Fibroblast of skin of left biceps (primary cell): ENCODE measurements around the gene PDE1C.
A peak's percentile ranks its signal among the peaks of the same experiment; 100 is the strongest.
"Not testable (repeated sequence)": the region's sequence is repeated elsewhere in the genome, so short reads cannot be mapped to it uniquely, and the experiment has no call there.

ENCODE experiments used
- DNase-seq, 2 experiments: peaks; one replicate each; pipeline ENCODE4 v3.0.0-alpha.2; 2013; ENCODE audit warnings: low read depth in 2 of 2

PDE1C gene

DNA sequence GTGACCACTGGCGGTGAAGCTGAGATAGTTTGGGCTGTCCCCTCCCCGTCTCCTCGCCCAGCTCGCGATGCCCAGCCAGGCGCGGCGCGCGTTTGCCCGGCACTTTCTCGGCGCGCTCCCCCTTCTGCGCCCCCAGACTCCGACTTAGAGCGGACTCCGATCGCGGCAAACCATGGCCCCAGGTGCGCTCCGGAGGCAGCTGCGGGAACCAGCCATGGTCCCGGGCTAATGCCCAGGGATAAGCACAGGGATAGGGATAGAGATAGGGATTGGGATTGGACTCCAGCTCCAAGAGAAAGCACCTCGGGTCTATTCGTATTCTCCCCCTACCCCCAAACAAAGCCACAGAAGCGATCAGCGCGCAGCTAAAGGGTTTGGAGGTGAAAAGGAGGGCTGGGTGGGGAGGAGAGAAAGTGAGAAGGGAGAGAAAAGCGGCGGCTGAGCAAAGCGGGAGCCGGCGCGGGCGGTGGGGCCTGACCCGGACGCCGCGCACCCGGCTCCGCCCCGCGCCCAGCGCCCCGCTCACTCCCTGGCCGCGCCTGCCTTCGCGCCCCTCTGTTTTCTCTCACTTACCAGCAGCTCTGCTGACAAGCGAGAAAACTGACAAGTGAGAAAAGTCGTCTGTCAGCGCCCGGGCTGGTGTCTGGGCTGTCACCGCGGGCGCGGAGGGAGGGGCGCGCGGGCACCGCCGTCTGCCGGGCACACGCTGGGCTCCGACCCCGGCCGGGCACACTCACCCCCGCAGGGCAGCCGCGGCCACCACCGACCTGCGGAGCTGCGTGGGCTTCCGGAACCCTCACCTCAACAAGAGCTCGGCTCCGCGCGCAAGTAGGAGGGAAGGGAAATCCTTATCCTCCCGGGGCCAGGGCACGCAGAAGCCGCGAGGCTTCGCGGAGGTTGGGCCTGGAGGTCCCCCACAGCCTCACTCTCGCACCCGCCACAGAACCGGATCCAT lies at the start of gene PDE1C:
PDE1C (minus strand) TSS at position 2 of the 955 bp plus-strand sequence.
- no peak for DNase-seq

DNA sequence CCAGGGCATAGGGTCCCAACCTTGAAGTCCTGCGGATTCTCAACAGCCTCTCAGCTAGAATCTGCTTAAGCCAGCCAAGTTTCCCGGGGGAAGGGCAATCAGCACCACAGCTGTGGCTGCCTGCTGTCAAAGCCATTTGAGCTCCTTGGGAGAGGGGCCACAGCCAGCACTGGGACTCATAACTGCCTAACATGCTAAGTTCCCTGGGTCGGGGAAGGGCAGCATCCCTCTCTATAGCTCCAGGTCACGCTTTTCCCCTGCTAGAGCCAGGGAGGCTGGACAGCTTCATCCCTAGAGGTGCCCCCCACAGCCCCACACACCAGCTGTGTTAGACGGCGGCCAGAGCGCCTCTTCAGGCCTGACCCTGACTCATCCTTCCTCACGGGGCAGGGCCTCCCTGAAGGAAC lies 49.6 kb upstream of the PDE1C start:
- no peak for DNase-seq

- DNase-seq: no peak
Measured at GRCh38 chr7:32117837-32118236, 47.6 kb upstream of the PDE1C start.

DNA sequence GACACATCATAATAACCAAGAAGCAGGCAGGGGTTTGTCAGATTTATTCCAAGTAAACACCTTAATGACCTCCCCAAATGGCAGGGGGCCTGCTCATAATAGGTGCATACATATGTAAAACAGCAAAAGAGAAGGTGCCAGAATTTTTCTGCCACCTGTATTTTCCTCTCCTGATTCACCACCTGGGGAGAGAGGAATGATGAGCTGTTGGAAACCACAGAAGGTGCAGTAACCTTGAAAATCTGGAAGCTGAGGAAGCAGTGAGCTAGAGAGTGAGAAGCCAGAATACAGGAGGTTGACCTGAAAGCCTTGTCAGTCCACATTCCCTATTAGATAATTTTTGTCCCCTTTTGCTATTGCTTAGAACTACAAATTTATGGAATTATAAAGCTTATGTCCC lies 46.2 kb upstream of the PDE1C start:
- DNase-seq: no peak

- peak in 1 of 2 experiments; percentile 31 for DNase-seq
Measured at GRCh38 chr7:32115831-32116230, 45.6 kb upstream of the PDE1C start.

DNA sequence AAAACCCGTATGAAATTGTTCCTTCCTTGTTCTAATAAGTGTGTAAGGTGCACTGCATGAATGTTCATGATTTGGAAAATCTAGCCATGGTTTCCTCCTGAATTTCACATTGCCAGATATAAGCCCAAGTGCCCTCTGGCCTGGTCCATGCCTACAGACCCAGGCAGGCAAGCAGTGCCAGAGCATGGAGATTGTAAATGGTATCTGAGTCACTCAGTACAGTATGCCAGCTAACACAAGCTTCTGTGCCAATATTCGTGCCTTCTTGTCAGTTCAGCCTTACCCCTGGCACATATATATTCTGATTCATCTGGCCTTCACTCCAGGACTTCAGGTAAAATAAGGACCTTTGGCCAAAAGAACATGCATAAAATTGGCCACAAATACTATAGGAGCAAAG lies 38.4 kb upstream of the PDE1C start:
- DNase-seq: no peak

- no peak for DNase-seq
Measured at GRCh38 chr7:32104766-32105165, 34.6 kb upstream of the PDE1C start.

- no peak for DNase-seq
Measured at GRCh38 chr7:32103361-32103760, 33.2 kb upstream of the PDE1C start.

- DNase-seq: no peak
Measured at GRCh38 chr7:32102432-32102873, 32.2 kb upstream of the PDE1C start.

- DNase-seq: no peak
Measured at GRCh38 chr7:32100407-32100907, 30.2 kb upstream of the PDE1C start.

DNA sequence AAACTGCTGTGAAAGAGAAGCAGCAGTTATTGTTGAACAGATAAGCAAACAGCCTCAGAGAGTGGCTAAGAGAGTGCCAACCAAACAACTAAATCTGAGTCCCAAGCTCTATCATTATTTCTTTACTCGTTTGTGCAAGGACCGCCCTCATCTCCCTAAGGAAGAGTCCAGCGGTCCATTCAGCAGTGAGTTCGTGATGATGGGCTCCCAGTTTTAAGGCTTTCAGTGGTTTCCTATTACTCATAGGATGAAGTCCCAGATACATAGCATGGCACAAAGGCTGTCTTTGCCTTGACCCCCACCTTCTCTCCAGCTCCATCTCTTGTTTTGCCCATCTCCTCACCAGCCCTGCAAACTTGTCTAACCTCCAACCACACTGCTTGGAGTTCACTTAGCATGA lies 24.3 kb upstream of the PDE1C start:
- DNase-seq: no peak

GRCh38 chr7:32093415-32094408 lies 23.5 kb upstream of the PDE1C start:
- peak; percentile 45 to 60 for DNase-seq

DNA sequence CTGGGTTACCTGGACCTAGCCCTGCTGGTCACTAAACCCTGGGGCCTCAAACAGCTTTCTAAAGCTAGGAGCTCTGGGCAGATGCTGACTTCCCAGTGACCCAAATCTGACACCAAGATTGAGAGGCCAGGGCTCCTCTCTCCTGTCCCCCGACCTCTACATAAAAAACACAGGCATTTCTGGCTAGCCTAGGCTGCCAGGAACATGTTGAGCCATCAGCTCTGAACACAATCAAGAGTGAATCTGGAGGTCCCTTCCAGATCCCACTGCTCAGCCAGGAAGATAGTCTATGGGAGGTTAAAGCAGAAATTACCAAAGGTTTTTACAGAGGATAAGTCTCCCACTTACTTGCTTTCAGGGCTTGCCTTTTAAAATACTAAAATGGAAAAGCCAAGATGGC lies 22.1 kb upstream of the PDE1C start:
- no peak for DNase-seq

- DNase-seq: no peak
Measured at GRCh38 chr7:32091608-32092210, 21.5 kb upstream of the PDE1C start.

DNA sequence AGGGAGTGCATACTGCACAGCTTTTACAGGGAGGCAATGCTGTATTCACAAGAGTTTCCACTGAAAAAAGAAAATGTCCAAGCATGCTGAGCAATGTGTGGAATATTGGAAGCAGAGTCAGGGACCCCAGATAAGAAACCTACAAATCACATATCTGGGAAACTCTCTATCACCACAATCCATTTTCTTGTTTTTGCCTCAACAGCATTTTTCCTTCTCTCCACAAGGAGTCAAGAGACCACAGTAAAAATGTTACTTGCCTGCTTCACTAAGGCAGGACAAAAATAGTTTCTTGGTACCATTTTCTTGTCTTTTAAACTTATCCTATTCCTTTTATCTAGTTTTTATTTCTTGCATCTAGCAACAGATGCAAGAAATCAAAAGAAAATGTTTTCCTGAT lies 19.5 kb upstream of the PDE1C start:
- DNase-seq: no peak

DNA sequence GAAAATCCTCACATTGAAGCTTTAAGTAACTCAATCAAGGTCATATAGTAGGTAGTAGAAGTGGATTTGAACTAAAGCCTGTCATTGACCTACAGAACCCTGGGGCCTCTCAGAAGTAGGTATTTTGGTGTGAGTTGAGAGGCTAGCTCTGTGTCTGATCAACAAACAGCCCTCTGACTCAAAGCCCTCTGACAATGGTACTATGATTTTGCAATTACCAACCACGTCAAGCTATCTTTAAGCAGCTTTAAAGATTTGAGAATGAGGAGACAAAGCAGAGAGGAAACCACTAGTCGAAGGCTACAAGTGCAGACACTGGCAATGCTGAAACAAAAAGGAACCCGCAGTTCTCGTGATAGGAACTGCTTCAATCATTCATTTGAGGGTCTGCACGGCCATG lies 19.0 kb upstream of the PDE1C start:
- DNase-seq: no peak

- no peak for DNase-seq
Measured at GRCh38 chr7:32088451-32088881, 18.3 kb upstream of the PDE1C start.

GRCh38 chr7:32079510-32079909 lies 9.3 kb upstream of the PDE1C start:
- DNase-seq: no peak

GRCh38 chr7:32078824-32079223 lies 8.6 kb upstream of the PDE1C start:
- DNase-seq: no peak

- DNase-seq: no peak
Measured at GRCh38 chr7:32077806-32078205, 7.6 kb upstream of the PDE1C start.

- DNase-seq: not testable (repeated sequence)
Measured at GRCh38 chr7:32076802-32077201, 6.6 kb upstream of the PDE1C start.

DNA sequence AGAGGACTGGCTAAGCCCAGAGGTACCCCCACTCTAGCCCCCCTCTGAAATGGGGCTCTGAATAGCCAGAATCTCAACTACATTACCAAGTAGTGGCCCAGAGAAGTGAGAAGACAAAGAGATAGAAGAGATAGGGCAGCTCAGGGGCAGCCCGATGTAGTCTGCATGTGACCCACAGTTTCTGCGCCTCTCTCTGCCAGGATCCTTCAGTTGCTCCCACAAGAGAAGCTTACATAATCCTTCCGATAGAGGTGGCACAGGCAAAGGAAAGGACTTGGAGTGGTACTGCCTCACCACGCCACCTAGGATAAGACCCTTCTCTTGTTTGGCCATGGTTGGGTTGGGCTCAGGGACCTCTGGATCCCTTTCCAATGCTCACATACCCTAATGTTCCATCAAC lies 5.4 kb upstream of the PDE1C start:
- DNase-seq: no peak
